ENCODE data around the gene CACNA1B. TPM values are rescaled to one million over a fixed set of nuclear protein-coding genes. Genes with fewer than 3 reads are reported as not detected.

CACNA1B gene
- total RNA-seq, 1 donor, result under 0.01 TPM

GRCh38 chr9:138059196-138059595 is 181.6 kb downstream of the CACNA1B start:
- Histone ChIP-seq H3K4me1 (ENCODE audit: insufficient read depth, low read length) (no peaks in the 10 kb centered on the region), H3K4me2 (ENCODE audit: insufficient read depth, low read length) (no peak overlapping the region), H3K4me3 (ENCODE audit: insufficient read depth, low read length) (no peak overlapping the region), H3K79me2 (ENCODE audit: insufficient read depth, low read length) (no peaks in the 10 kb centered on the region), H3K27ac (ENCODE audit: low read depth, low read length) (no peak overlapping the region), H3K9me3 (ENCODE audit: low read depth, low read length) (no peaks in the 10 kb centered on the region), H3K36me3 (ENCODE audit: insufficient read depth, low read length) (no peaks in the 10 kb centered on the region), H2AFZ (ENCODE audit: low read length) (no peak overlapping the region), H3K27me3 (ENCODE audit: insufficient read depth, low read length) (no peaks in the 10 kb centered on the region), H4K20me1 (ENCODE audit: insufficient read depth, low read length) (no peaks in the 10 kb centered on the region)
- DNase-seq (ENCODE audit: insufficient read length, low spot score, missing footprints), result no peak
- TF ChIP-seq CTCF (IDR thresholded peaks at IDR 0.05; ENCODE audit: extremely low read depth, low read depth, low read length), result no peak

- Histone ChIP-seq H3K79me2 (ENCODE audit: insufficient read depth, low read length) (no peaks in the 10 kb centered on the region), H3K4me2 (ENCODE audit: insufficient read depth, low read length) (no peak overlapping the region), H3K36me3 (ENCODE audit: insufficient read depth, low read length) (no peaks in the 10 kb centered on the region), H3K27ac (ENCODE audit: low read depth, low read length) (no peak overlapping the region), H3K4me1 (ENCODE audit: insufficient read depth, low read length) (no peaks in the 10 kb centered on the region), H2AFZ (ENCODE audit: low read length) (no peak overlapping the region), H3K27me3 (ENCODE audit: insufficient read depth, low read length) (no peaks in the 10 kb centered on the region), H3K9me3 (ENCODE audit: low read depth, low read length) (no peaks in the 10 kb centered on the region), H4K20me1 (ENCODE audit: insufficient read depth, low read length) (no peaks in the 10 kb centered on the region), H3K4me3 (ENCODE audit: insufficient read depth, low read length) (no peak overlapping the region)
- DNase-seq (ENCODE audit: insufficient read length, low spot score, missing footprints), result no peak
- TF ChIP-seq CTCF (IDR thresholded peaks at IDR 0.05; ENCODE audit: extremely low read depth, low read depth, low read length), result no peak
Measured at GRCh38 chr9:138060365-138060764, 182.8 kb downstream of the CACNA1B start.

GRCh38 chr9:138060881-138061280 is 183.3 kb downstream of the CACNA1B start:
- Histone ChIP-seq H3K27ac (ENCODE audit: low read depth, low read length) (no peak overlapping the region), H3K4me3 (ENCODE audit: insufficient read depth, low read length) (no peak overlapping the region), H3K27me3 (ENCODE audit: insufficient read depth, low read length) (no peaks in the 10 kb centered on the region), H2AFZ (ENCODE audit: low read length) (no peak overlapping the region), H3K36me3 (ENCODE audit: insufficient read depth, low read length) (no peaks in the 10 kb centered on the region), H3K4me2 (ENCODE audit: insufficient read depth, low read length) (no peak overlapping the region), H3K79me2 (ENCODE audit: insufficient read depth, low read length) (no peaks in the 10 kb centered on the region), H4K20me1 (ENCODE audit: insufficient read depth, low read length) (no peaks in the 10 kb centered on the region), H3K4me1 (ENCODE audit: insufficient read depth, low read length) (no peaks in the 10 kb centered on the region), H3K9me3 (ENCODE audit: low read depth, low read length) (no peaks in the 10 kb centered on the region)
- TF ChIP-seq CTCF (IDR thresholded peaks at IDR 0.05; ENCODE audit: extremely low read depth, low read depth, low read length), result no peak
- DNase-seq (ENCODE audit: insufficient read length, low spot score, missing footprints), result no peak

DNA sequence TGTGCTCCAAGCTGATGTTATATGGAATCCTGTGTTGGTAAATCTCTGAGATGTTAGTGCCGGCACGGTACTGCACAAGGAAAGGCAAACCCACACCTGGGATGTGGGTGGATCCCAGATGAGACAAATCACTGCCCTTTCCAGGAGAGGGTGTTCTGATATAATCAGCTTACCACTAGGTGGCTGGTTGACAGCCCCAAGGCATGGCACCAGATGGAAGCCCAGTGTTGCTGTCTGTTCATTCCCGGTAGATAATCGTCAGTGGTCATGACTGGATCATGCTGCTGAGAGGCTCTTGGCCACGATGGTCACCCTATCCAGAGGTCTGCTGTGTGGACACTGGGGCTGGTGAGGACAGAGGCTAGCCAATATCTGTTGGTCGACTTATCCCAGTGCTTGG is 184.0 kb downstream of the CACNA1B start:
- TF ChIP-seq CTCF (IDR thresholded peaks at IDR 0.05; ENCODE audit: extremely low read depth, low read depth, low read length), result no peak
- Histone ChIP-seq H3K4me1 (ENCODE audit: insufficient read depth, low read length) (no peaks in the 10 kb centered on the region), H3K27ac (ENCODE audit: low read depth, low read length) (no peak overlapping the region), H3K79me2 (ENCODE audit: insufficient read depth, low read length) (no peaks in the 10 kb centered on the region), H3K4me3 (ENCODE audit: insufficient read depth, low read length) (no peak overlapping the region), H3K36me3 (ENCODE audit: insufficient read depth, low read length) (no peaks in the 10 kb centered on the region), H3K27me3 (ENCODE audit: insufficient read depth, low read length) (no peaks in the 10 kb centered on the region), H2AFZ (ENCODE audit: low read length) (no peak overlapping the region), H3K4me2 (ENCODE audit: insufficient read depth, low read length) (no peak overlapping the region), H3K9me3 (ENCODE audit: low read depth, low read length) (no peaks in the 10 kb centered on the region), H4K20me1 (ENCODE audit: insufficient read depth, low read length) (no peaks in the 10 kb centered on the region)
- DNase-seq (ENCODE audit: insufficient read length, low spot score, missing footprints), result no peak
